Measurements from ENCODE around the gene PRKCE.

PRKCE gene

GRCh38 chr2:46014911-46015654, 363.6 kb downstream of the PRKCE start:
- Mint-ChIP-seq H3K4me1 (ENCODE audit: low read depth) (peaks cover 20% of the 10 kb centered on the region), H3K27ac (no peak overlapping the region), H3K36me3 (ENCODE audit: low read depth) (peaks cover 6% of the 10 kb centered on the region), H3K9me3 (no peaks in the 10 kb centered on the region), H3K4me3 (no peak overlapping the region), H3K27me3 (ENCODE audit: low read depth) (no peaks in the 10 kb centered on the region)
- DNase-seq (ENCODE audit: low spot score): no peak

DNA sequence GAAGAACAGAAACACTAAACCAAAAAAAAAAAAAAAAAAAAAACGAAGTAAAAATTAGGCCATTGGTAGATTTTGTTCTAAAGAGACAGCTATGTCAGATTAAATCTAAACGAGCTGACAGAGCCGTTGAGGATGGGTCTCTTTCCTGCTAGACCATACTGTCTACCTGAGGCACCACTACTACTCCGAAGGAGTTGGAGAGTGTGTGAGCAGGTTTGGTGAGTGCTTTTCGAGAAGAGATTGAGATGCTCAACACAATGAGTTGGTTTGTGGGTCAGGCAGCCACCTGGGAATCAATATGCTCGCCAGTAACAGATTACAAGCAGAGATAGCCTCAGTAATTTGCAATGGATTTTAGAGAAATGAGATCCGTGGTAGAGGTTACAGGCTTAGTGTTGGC, 364.2 kb downstream of the PRKCE start:
- H3K4me3 Mint-ChIP-seq: no peak overlapping the region

DNA sequence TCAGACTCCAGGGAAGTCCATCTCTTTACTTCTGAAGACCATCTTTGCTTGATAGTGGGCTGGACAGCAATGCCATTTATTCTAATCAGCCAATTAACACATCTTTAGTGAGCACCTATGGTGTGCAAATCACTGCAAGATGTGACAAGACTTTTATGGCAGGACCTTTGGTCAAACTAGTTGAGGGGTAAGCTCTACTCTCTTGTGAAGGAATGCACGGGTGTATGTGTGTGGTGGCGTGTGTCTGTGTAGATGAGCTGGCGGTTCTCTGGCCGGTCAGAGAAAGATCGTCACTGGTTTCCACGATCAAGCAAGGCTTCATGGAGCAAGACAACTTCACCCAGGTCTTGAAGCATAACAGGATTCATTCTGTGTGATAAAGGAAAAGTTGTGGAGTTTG, 364.6 kb downstream of the PRKCE start:
- Mint-ChIP-seq H3K4me1 (ENCODE audit: low read depth) (peaks cover 25% of the 10 kb centered on the region), H3K36me3 (ENCODE audit: low read depth) (peaks cover 11% of the 10 kb centered on the region), H3K27me3 (ENCODE audit: low read depth) (no peaks in the 10 kb centered on the region), H3K9me3 (peaks cover 3% of the 10 kb centered on the region), H3K27ac (no peak overlapping the region), H3K4me3 (no peak overlapping the region)
- DNase-seq (ENCODE audit: low spot score): no peak

More for the DNA sequence above, 364.2 kb downstream of the PRKCE start:
- no peaks in the 10 kb centered on the region for H3K27me3 Mint-ChIP-seq (ENCODE audit: low read depth)
- H3K4me1 Mint-ChIP-seq (ENCODE audit: low read depth): peaks cover 23% of the 10 kb centered on the region
- DNase-seq (ENCODE audit: low spot score): no peak
- H3K9me3 Mint-ChIP-seq: peaks cover 3% of the 10 kb centered on the region
- no peak overlapping the region for H3K27ac Mint-ChIP-seq
- peaks cover 8% of the 10 kb centered on the region for H3K36me3 Mint-ChIP-seq (ENCODE audit: low read depth)

- Mint-ChIP-seq H3K9me3 (peaks cover 7% of the 10 kb centered on the region), H3K27ac (peak overlapping the region; percentile 81), H3K4me3 (peak overlapping the region; percentile 64), H3K4me1 (ENCODE audit: low read depth) (peaks cover 32% of the 10 kb centered on the region), H3K27me3 (ENCODE audit: low read depth) (no peaks in the 10 kb centered on the region), H3K36me3 (ENCODE audit: low read depth) (peaks cover 18% of the 10 kb centered on the region)
- peak; percentile 8 for DNase-seq (ENCODE audit: low spot score)
Measured at GRCh38 chr2:46018773-46019591, 367.5 kb downstream of the PRKCE start.

GRCh38 chr2:46020416-46020815, 368.9 kb downstream of the PRKCE start:
- Mint-ChIP-seq H3K27me3 (ENCODE audit: low read depth) (no peaks in the 10 kb centered on the region), H3K27ac (peak overlapping the region; percentile 81), H3K9me3 (peaks cover 7% of the 10 kb centered on the region)

DNA sequence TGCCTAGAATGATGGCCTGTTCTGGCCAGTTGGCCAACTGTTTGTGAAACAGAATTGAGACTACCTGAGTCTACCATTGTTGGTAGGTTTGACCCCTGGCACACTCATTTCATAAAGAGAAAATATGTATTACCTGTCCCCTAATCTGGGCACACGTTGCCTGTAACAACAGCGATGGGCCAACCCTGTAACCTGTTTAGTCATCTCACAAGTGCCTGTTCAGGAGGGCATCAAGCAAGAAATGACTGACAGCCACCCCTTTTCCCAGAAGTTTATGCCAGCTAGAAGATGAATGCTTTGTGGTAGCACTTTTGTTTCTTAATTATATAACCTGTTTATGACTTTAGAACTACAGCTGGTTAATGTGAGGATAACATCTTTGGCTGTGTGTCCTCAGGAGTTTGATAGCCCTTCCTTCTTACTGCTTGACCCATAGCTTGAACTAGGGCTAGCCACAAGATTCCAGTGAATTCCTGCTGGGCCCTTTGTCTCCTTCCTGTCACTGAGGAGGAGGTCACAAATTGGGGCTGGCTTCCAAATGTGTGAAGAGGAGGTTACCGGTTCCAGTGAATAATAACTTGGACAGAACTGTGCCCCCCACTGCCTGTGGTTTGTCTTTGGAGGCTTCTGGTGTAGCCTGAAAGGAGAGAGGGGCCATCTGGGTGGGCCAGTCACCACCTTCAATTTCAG, 371.8 kb downstream of the PRKCE start:
- Mint-ChIP-seq H3K27ac (no peak overlapping the region), H3K4me3 (no peak overlapping the region), H3K4me1 (ENCODE audit: low read depth) (peaks cover 30% of the 10 kb centered on the region)

More at GRCh38 chr2:46020416-46020815, 368.9 kb downstream of the PRKCE start:
- Mint-ChIP-seq H3K4me3 (no peak overlapping the region), H3K36me3 (ENCODE audit: low read depth) (peaks cover 18% of the 10 kb centered on the region), H3K4me1 (ENCODE audit: low read depth) (peaks cover 32% of the 10 kb centered on the region)
- peak; percentile 1 for DNase-seq (ENCODE audit: low spot score)

DNA sequence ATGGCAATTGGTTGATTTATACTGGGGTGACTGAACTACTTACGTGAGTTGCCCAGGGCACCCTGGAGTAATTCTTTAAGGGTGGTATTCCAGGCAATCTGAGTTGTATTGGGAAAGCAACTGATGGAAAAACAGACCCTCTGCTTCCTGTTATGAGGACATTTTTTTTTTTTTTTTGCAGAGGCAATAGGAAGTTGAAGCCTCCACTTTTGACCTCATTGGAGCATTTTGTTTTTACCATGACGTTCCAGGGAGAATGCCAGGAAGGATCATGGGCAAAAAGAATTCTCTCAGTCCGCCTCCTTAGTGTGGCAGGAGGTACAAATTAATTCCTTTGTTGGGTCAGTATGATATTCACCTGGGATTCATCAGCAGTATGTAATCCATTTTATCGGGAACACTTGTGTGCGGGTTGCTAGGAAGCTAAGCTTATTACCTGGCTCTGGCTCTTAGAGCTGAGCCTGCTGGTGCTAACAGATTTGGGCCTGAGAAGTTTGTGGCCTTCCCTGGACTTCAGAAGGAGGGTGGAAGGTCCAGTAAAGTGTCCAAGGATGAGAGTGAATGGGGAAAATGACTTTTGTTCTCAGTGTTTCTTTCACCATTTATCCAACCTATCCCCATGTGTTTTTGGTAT, 372.8 kb downstream of the PRKCE start:
- H3K4me1 Mint-ChIP-seq (ENCODE audit: low read depth): peaks cover 22% of the 10 kb centered on the region
- DNase-seq (ENCODE audit: low spot score): no peak
- peaks cover 7% of the 10 kb centered on the region for H3K9me3 Mint-ChIP-seq
- no peak overlapping the region for H3K27ac Mint-ChIP-seq
- no peak overlapping the region for H3K4me3 Mint-ChIP-seq
- H3K27me3 Mint-ChIP-seq (ENCODE audit: low read depth): no peaks in the 10 kb centered on the region
- peaks cover 14% of the 10 kb centered on the region for H3K36me3 Mint-ChIP-seq (ENCODE audit: low read depth)

More for the DNA sequence above, 371.8 kb downstream of the PRKCE start:
- no peak for DNase-seq (ENCODE audit: low spot score)
- H3K9me3 Mint-ChIP-seq: peaks cover 7% of the 10 kb centered on the region
- H3K36me3 Mint-ChIP-seq (ENCODE audit: low read depth): peaks cover 16% of the 10 kb centered on the region
- H3K27me3 Mint-ChIP-seq (ENCODE audit: low read depth): no peaks in the 10 kb centered on the region

- H3K4me3 Mint-ChIP-seq: no peak overlapping the region
- no peak overlapping the region for H3K27ac Mint-ChIP-seq
- H3K27me3 Mint-ChIP-seq (ENCODE audit: low read depth): no peaks in the 10 kb centered on the region
- peaks cover 16% of the 10 kb centered on the region for H3K4me1 Mint-ChIP-seq (ENCODE audit: low read depth)
- H3K36me3 Mint-ChIP-seq (ENCODE audit: low read depth): peaks cover 14% of the 10 kb centered on the region
- DNase-seq (ENCODE audit: low spot score): no peak
- H3K9me3 Mint-ChIP-seq: peaks cover 7% of the 10 kb centered on the region
Measured at GRCh38 chr2:46025081-46025480, 373.6 kb downstream of the PRKCE start.

DNA sequence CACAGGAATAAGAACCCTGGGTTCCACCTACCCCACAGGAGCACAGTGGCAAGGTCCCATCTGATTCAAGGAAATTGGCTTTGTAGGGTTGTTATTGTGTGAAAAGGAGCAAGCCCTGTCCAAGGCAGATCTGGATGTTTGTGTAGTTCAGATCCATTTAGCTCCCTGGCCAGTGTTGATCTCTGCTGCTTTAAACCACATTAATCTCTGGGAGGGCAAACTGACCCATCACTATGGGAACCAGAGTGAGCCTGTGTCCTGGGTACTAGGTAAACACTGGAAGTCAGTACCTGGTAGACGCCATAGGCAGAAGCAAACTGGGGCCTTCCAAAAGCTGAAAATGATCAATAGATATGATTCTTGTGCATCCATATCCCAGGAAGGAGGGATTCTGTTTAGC, 374.2 kb downstream of the PRKCE start:
- peaks cover 12% of the 10 kb centered on the region for H3K36me3 Mint-ChIP-seq (ENCODE audit: low read depth)
- H3K9me3 Mint-ChIP-seq: peaks cover 4% of the 10 kb centered on the region
- no peak overlapping the region for H3K27ac Mint-ChIP-seq
- no peak overlapping the region for H3K4me3 Mint-ChIP-seq
- H3K27me3 Mint-ChIP-seq (ENCODE audit: low read depth): no peaks in the 10 kb centered on the region
- peaks cover 13% of the 10 kb centered on the region for H3K4me1 Mint-ChIP-seq (ENCODE audit: low read depth)
- no peak for DNase-seq (ENCODE audit: low spot score)

DNA sequence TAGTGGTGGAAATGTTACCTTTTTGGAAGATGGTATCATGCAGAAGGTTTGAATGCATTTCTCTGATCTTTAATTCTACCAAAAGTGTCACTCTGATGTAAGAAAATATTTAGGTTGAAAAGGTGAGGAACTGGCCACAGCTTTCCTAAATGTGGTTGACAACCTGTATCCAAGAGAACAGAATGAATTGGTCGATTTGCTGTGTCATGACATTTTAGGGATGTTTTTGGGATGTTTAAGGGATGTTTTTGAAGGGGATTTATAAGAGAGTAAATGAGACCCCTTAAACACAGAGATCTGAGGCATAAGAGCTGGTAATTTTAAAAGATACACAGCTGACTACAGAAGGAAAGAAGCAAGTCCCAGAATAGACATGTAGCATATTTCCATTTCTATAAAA, 375.0 kb downstream of the PRKCE start:
- H3K27ac Mint-ChIP-seq: no peak overlapping the region

GRCh38 chr2:46029332-46029811, 377.9 kb downstream of the PRKCE start:
- H3K4me3 Mint-ChIP-seq: no peak overlapping the region
- no peak for DNase-seq (ENCODE audit: low spot score)
- no peaks in the 10 kb centered on the region for H3K9me3 Mint-ChIP-seq
- no peaks in the 10 kb centered on the region for H3K27me3 Mint-ChIP-seq (ENCODE audit: low read depth)
- no peaks in the 10 kb centered on the region for H3K36me3 Mint-ChIP-seq (ENCODE audit: low read depth)
- no peak overlapping the region for H3K27ac Mint-ChIP-seq
- H3K4me1 Mint-ChIP-seq (ENCODE audit: low read depth): peaks cover 16% of the 10 kb centered on the region

More for the DNA sequence above, 375.0 kb downstream of the PRKCE start:
- no peak overlapping the region for H3K4me3 Mint-ChIP-seq
- H3K27me3 Mint-ChIP-seq (ENCODE audit: low read depth): no peaks in the 10 kb centered on the region
- H3K4me1 Mint-ChIP-seq (ENCODE audit: low read depth): peaks cover 15% of the 10 kb centered on the region
- H3K9me3 Mint-ChIP-seq: peaks cover 4% of the 10 kb centered on the region
- no peak for DNase-seq (ENCODE audit: low spot score)
- H3K36me3 Mint-ChIP-seq (ENCODE audit: low read depth): peaks cover 8% of the 10 kb centered on the region

GRCh38 chr2:46030330-46030729, 378.9 kb downstream of the PRKCE start:
- Mint-ChIP-seq H3K4me1 (ENCODE audit: low read depth) (peaks cover 16% of the 10 kb centered on the region), H3K4me3 (no peak overlapping the region), H3K9me3 (no peaks in the 10 kb centered on the region), H3K27me3 (ENCODE audit: low read depth) (no peaks in the 10 kb centered on the region), H3K27ac (no peak overlapping the region), H3K36me3 (ENCODE audit: low read depth) (no peaks in the 10 kb centered on the region)
- DNase-seq (ENCODE audit: low spot score): no peak

DNA sequence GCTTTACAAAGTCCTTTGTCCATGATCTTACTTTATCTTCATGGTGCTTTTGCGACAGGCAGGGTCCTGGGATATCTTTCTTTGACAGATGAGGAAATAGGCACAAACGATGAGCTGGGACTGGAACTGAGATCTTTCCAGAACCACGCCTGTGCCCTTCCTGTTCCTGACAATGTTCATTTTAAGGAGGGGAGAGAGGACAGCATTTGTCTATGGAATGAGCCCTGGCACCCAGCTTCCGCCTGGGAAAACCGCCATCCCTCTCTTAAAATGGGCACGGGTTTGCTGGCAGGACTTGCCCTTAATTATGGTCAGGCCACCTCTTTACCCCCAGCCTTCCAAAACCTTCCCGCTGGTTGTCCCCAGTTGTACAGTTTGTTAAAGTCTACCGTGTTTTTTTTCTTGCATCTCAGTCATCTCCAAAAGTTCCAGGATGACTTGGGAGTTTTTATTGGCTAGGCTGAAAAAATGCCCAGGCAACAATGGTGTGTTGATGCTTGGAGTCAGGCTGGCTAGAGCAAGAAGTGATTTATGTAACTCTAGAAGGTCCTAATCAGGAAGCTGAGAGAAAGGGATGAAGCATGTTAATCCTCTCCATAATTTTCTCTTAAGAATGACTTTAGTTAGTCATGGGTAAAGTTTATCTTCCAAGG, 380.8 kb downstream of the PRKCE start:
- no peaks in the 10 kb centered on the region for H3K9me3 Mint-ChIP-seq
- DNase-seq (ENCODE audit: low spot score): no peak
- no peak overlapping the region for H3K27ac Mint-ChIP-seq
- H3K4me3 Mint-ChIP-seq: no peak overlapping the region
- H3K4me1 Mint-ChIP-seq (ENCODE audit: low read depth): peaks cover 16% of the 10 kb centered on the region
- no peaks in the 10 kb centered on the region for H3K36me3 Mint-ChIP-seq (ENCODE audit: low read depth)
- no peaks in the 10 kb centered on the region for H3K27me3 Mint-ChIP-seq (ENCODE audit: low read depth)
